Activated CD4-positive, alpha-beta memory T cell treated with anti-CD3 and anti-CD28 coated beads for 36 hours (primary cell): ENCODE results near the gene MRPL53. TPM values are rescaled to one million over a fixed set of nuclear protein-coding genes. Genes with fewer than 3 reads are reported as not detected.

ENCODE experiments used
- CTCF ChIA-PET: fragments of 350-600 bp; sonication (Branson Sonifier 250); formaldehyde crosslinking; loops from one replicate; lab custom pipeline; 2021; ENCODE audit warnings: antibody characterized with exemption, inconsistent platforms; lab: Charles Lee
- POLR2A ChIA-PET: fragments of 350-600 bp; sonication (Branson Sonifier 250); formaldehyde crosslinking; loops from one replicate; lab custom pipeline; 2021; ENCODE audit warnings: antibody characterized with exemption; lab: Charles Lee
- DNase-seq: peaks from one replicate; pipeline ENCODE4 v3.0.0-alpha.2; 2020
- H3K27ac Mint-ChIP-seq: one replicate; pipeline ENCODE4 v1.8.0; 2021; ENCODE audit warnings: mixed read lengths
- H3K27me3 Mint-ChIP-seq: one replicate; pipeline ENCODE4 v1.8.0; 2021; ENCODE audit warnings: mixed read lengths
- H3K36me3 Mint-ChIP-seq: one replicate; pipeline ENCODE4 v1.8.0; 2021; ENCODE audit warnings: mixed read lengths
- H3K4me1 Mint-ChIP-seq: one replicate; pipeline ENCODE4 v1.8.0; 2021; ENCODE audit warnings: low read depth, mixed read lengths
- H3K4me3 Mint-ChIP-seq: one replicate; pipeline ENCODE4 v1.8.0; 2021; ENCODE audit warnings: mild to moderate bottlenecking, mixed read lengths
- H3K9me3 Mint-ChIP-seq: one replicate; pipeline ENCODE4 v1.8.0; 2021; ENCODE audit warnings: mixed read lengths
- intact Hi-C: fragments of 100-400 bp; cut with micrococcal nuclease; formaldehyde crosslinking; loops from one replicate; pipeline ENCODE4 v1.15.1; 2023
- total RNA-seq, 2 experiments: library from RNA; stranded (reverse); gene quantifications; one replicate each; pipeline ENCODE4 v1.2.3, GENCODE V29; 2021

MRPL53 gene
- 100 to 1,000 TPM; 117 to 121 TPM for total RNA-seq

GRCh38 chr2:74472086-74472944 lies at the start of gene MRPL53:
MRPL53 (minus strand) TSS chr2:74472680; CDS start chr2:74472660, 20 bp downstream.
- H3K27me3 Mint-ChIP-seq = no peaks in the 10 kb centered on the region
- peak within 1 kb of the TSS; percentile 96 for H3K27ac Mint-ChIP-seq
- H3K36me3 Mint-ChIP-seq = peaks cover 22% of the 10 kb centered on the region
- DNase-seq = peak; percentile 96
- intact Hi-C loops = loop anchor here (1.0 to 2.0 kb wide), 3 partner anchors 10 to 56 kb away; partner anchors contain the start of genes AUP1, CCDC142, HTRA2 and WBP1
- CTCF ChIA-PET = interaction anchor here (1.2 to 4.8 kb wide), 4 partner anchors 10 to 81 kb away, joined by 3 to 47 read pairs (median 8); partner anchors contain the start of genes CCDC142, TTC31 and WBP1
- H3K9me3 Mint-ChIP-seq = no peaks in the 10 kb centered on the region
- POLR2A ChIA-PET = interaction anchor here (1.0 to 2.4 kb wide), 5 partner anchors 10 to 58 kb away, joined by 3 to 23 read pairs (median 7); partner anchors contain the start of genes AUP1, CCDC142, HTRA2 and INO80B
- peak within 1 kb of the TSS; percentile 96 for H3K4me3 Mint-ChIP-seq
- H3K4me1 Mint-ChIP-seq = peaks cover 19% of the 10 kb centered on the region

- Mint-ChIP-seq H3K9me3 (no peaks in the 10 kb centered on the region), H3K36me3 (peaks cover 2% of the 10 kb centered on the region), H3K4me3 (peak overlapping the region; percentile 57), H3K4me1 (peaks cover 23% of the 10 kb centered on the region), H3K27ac (no peak overlapping the region), H3K27me3 (peaks cover 67% of the 10 kb centered on the region)
- intact Hi-C loops = loop anchor here (1.0 kb wide), 1 partner anchor 18 kb away; no protein-coding TSS in a partner anchor
- CTCF ChIA-PET = no interaction called here
- POLR2A ChIA-PET = interaction anchor here (0.8 to 1.1 kb wide), 2 partner anchors 13 kb away, joined by 4 to 6 read pairs; partner anchors contain the start of genes AUP1 and HTRA2
- no peak for DNase-seq
Measured at GRCh38 chr2:74516650-74517049, 44.2 kb upstream of the MRPL53 start.

- H3K4me1 Mint-ChIP-seq = peaks cover 25% of the 10 kb centered on the region
- CTCF ChIA-PET = no interaction called here
- peaks cover 69% of the 10 kb centered on the region for H3K27me3 Mint-ChIP-seq
- no peak overlapping the region for H3K27ac Mint-ChIP-seq
- POLR2A ChIA-PET = interaction anchor here (0.8 to 1.1 kb wide), 2 partner anchors 12 to 13 kb away, joined by 4 to 6 read pairs; partner anchors contain the start of genes AUP1 and HTRA2
- peak; percentile 86 for DNase-seq
- peaks cover 2% of the 10 kb centered on the region for H3K36me3 Mint-ChIP-seq
- H3K9me3 Mint-ChIP-seq = no peaks in the 10 kb centered on the region
- intact Hi-C loops = loop anchor here (1.0 kb wide), 2 partner anchors 9 to 18 kb away; partner anchors contain the start of gene PCGF1
- peak overlapping the region; percentile 57 for H3K4me3 Mint-ChIP-seq
Measured at GRCh38 chr2:74515981-74516633, 43.6 kb upstream of the MRPL53 start.

GRCh38 chr2:74515271-74515980 lies 42.9 kb upstream of the MRPL53 start:
- Mint-ChIP-seq H3K27me3 (peaks cover 68% of the 10 kb centered on the region), H3K4me1 (peaks cover 29% of the 10 kb centered on the region), H3K27ac (no peak overlapping the region), H3K9me3 (no peaks in the 10 kb centered on the region), H3K36me3 (peaks cover 2% of the 10 kb centered on the region), H3K4me3 (peak overlapping the region; percentile 62)
- intact Hi-C loops = loop anchor here (1.0 kb wide), 1 partner anchor 8 kb away; the partner anchor contains the start of gene PCGF1
- ChIA-PET CTCF (interaction anchor here (1.4 to 1.5 kb wide), 2 partner anchors 17 to 32 kb away, joined by 4 to 5 read pairs; partner anchors contain the start of genes CCDC142 and TTC31), POLR2A (interaction anchor here (0.8 kb wide), 1 partner anchor 22 kb away, joined by 3 read pairs; no protein-coding TSS in a partner anchor)
- no peak for DNase-seq

- intact Hi-C loops = loop anchor here (1.0 kb wide), 1 partner anchor 7 kb away; the partner anchor contains the start of gene PCGF1
- Mint-ChIP-seq H3K9me3 (no peaks in the 10 kb centered on the region), H3K4me1 (peaks cover 31% of the 10 kb centered on the region), H3K36me3 (peaks cover 2% of the 10 kb centered on the region), H3K27me3 (peaks cover 60% of the 10 kb centered on the region), H3K27ac (no peak within 1 kb of the TSS), H3K4me3 (peak within 1 kb of the TSS; percentile 62)
- ChIA-PET CTCF (interaction anchor here (1.4 to 1.5 kb wide), 2 partner anchors 17 to 32 kb away, joined by 4 to 5 read pairs; partner anchors contain the start of genes CCDC142 and TTC31), POLR2A (interaction anchor here (0.8 kb wide), 1 partner anchor 21 kb away, joined by 3 read pairs; no protein-coding TSS in a partner anchor)
- DNase-seq = no peak
Measured at GRCh38 chr2:74514368-74515270, 42.1 kb upstream of the MRPL53 start, which contains the start of gene TLX2. TLX2 (plus strand) TSS chr2:74514450; CDS start chr2:74514807, 357 bp downstream.

GRCh38 chr2:74513605-74514367 lies 41.3 kb upstream of the MRPL53 start:
- intact Hi-C loops = no loop called here
- peaks cover 53% of the 10 kb centered on the region for H3K27me3 Mint-ChIP-seq
- H3K9me3 Mint-ChIP-seq = no peaks in the 10 kb centered on the region
- peaks cover 31% of the 10 kb centered on the region for H3K4me1 Mint-ChIP-seq
- peaks cover 2% of the 10 kb centered on the region for H3K36me3 Mint-ChIP-seq
- H3K27ac Mint-ChIP-seq = no peak overlapping the region
- ChIA-PET CTCF (interaction anchor here (1.4 to 1.5 kb wide), 2 partner anchors 18 to 31 kb away, joined by 4 to 5 read pairs; partner anchors contain the start of genes CCDC142 and TTC31), POLR2A (no interaction called here)
- H3K4me3 Mint-ChIP-seq = peak overlapping the region; percentile 52
- DNase-seq = peak; percentile 56

- Mint-ChIP-seq H3K27me3 (peaks cover 46% of the 10 kb centered on the region), H3K4me1 (peaks cover 39% of the 10 kb centered on the region), H3K4me3 (no peak overlapping the region), H3K36me3 (peaks cover 2% of the 10 kb centered on the region), H3K27ac (no peak overlapping the region), H3K9me3 (no peaks in the 10 kb centered on the region)
- intact Hi-C loops = no loop called here
- no peak for DNase-seq
- ChIA-PET CTCF (no interaction called here), POLR2A (interaction anchor here (0.8 kb wide), 1 partner anchor 15 kb away, joined by 4 read pairs; no protein-coding TSS in a partner anchor)
Measured at GRCh38 chr2:74512744-74513604, 40.5 kb upstream of the MRPL53 start.

GRCh38 chr2:74511104-74511989 lies 38.9 kb upstream of the MRPL53 start:
- Mint-ChIP-seq H3K4me3 (no peak overlapping the region), H3K27ac (no peak overlapping the region), H3K36me3 (peaks cover 9% of the 10 kb centered on the region), H3K27me3 (peaks cover 36% of the 10 kb centered on the region), H3K4me1 (peaks cover 39% of the 10 kb centered on the region), H3K9me3 (no peaks in the 10 kb centered on the region)
- DNase-seq = no peak
- intact Hi-C loops = no loop called here
- POLR2A ChIA-PET = interaction anchor here (1.3 to 1.5 kb wide), 2 partner anchors 10 to 16 kb away, joined by 3 to 4 read pairs; no protein-coding TSS in a partner anchor
- CTCF ChIA-PET = no interaction called here
